Astrocyte (in vitro differentiated cells and primary cell): Measurements from ENCODE around the gene C19orf33. TPM values are rescaled to one million over a fixed set of nuclear protein-coding genes. Genes with fewer than 3 reads are reported as not detected.

Experiments used
- DNase-seq: peaks from one replicate; pipeline ENCODE4 v3.0.0-alpha.2; 2010; ENCODE audit warnings: low read depth
- FAIRE-seq: peaks from 2 replicates; lab custom pipeline; 2011; peaks lifted over from hg19 to GRCh38; lab: Jason Lieb, UNC
- H2AFZ ChIP-seq: 2 replicates; pipeline ENCODE4 v1.6.0; 2012; ENCODE audit warnings: low read depth, low read length, inconsistent platforms
- H3K27ac ChIP-seq: 2 replicates; pipeline ENCODE4 v1.5.1; 2011; ENCODE audit warnings: low read depth, low read length, inconsistent platforms
- H3K27me3 ChIP-seq: 2 replicates; pipeline ENCODE4 v1.6.0; 2011; ENCODE audit warnings: low read length, inconsistent platforms; ENCODE audit not compliant: insufficient read depth
- H3K36me3 ChIP-seq: 2 replicates; pipeline ENCODE4 v1.5.1; 2011; ENCODE audit warnings: low read length, inconsistent platforms; ENCODE audit not compliant: insufficient read depth
- H3K4me1 ChIP-seq: 2 replicates; pipeline ENCODE4 v1.5.1; 2011; ENCODE audit warnings: low read length, inconsistent platforms; ENCODE audit not compliant: insufficient read depth
- H3K4me2 ChIP-seq: 2 replicates; pipeline ENCODE4 v1.6.0; 2012; ENCODE audit warnings: low read length, inconsistent platforms
- H3K4me3 ChIP-seq: 2 replicates; pipeline ENCODE4 v1.5.1; 2011; ENCODE audit warnings: low read depth, mild to moderate bottlenecking, low read length, inconsistent platforms; ENCODE audit not compliant: insufficient read depth
- H3K79me2 ChIP-seq: 2 replicates; pipeline ENCODE4 v1.6.0; 2012; ENCODE audit warnings: mild to moderate bottlenecking, low read length, inconsistent platforms; ENCODE audit not compliant: insufficient read depth
- H3K9ac ChIP-seq: 2 replicates; pipeline ENCODE4 v1.6.0; 2012; ENCODE audit warnings: mild to moderate bottlenecking, low read length, inconsistent platforms
- H3K9me3 ChIP-seq: 2 replicates; pipeline ENCODE4 v1.5.1; 2012; ENCODE audit warnings: low read depth, mild to moderate bottlenecking, low read length, inconsistent platforms; ENCODE audit not compliant: insufficient read depth
- H4K20me1 ChIP-seq: 2 replicates; pipeline ENCODE4 v1.6.0; 2012; ENCODE audit warnings: low read length, inconsistent platforms; ENCODE audit not compliant: insufficient read depth
- H3K27ac Mint-ChIP-seq: one replicate; pipeline ENCODE4 v1.8.0; 2021; ENCODE audit warnings: mild to moderate bottlenecking, mixed read lengths; ENCODE audit not compliant: unreplicated experiment
- H3K27me3 Mint-ChIP-seq: one replicate; pipeline ENCODE4 v1.8.0; 2021; ENCODE audit warnings: low read depth, mixed read lengths; ENCODE audit not compliant: unreplicated experiment
- H3K36me3 Mint-ChIP-seq: one replicate; pipeline ENCODE4 v1.8.0; 2021; ENCODE audit warnings: low read depth, mixed read lengths; ENCODE audit not compliant: unreplicated experiment
- H3K4me1 Mint-ChIP-seq: one replicate; pipeline ENCODE4 v1.8.0; 2021; ENCODE audit warnings: low read depth, mixed read lengths; ENCODE audit not compliant: unreplicated experiment
- H3K4me3 Mint-ChIP-seq: one replicate; pipeline ENCODE4 v1.8.0; 2021; ENCODE audit warnings: mild to moderate bottlenecking, moderate library complexity, mixed read lengths; ENCODE audit not compliant: unreplicated experiment
- H3K9me3 Mint-ChIP-seq: one replicate; pipeline ENCODE4 v1.8.0; 2021; ENCODE audit warnings: mild to moderate bottlenecking, mixed read lengths; ENCODE audit not compliant: unreplicated experiment
- CTCF ChIP-seq: IDR thresholded peaks from 2 replicates; pipeline ENCODE4 v1.5.1; 2011; ENCODE audit warnings: low read depth, mild to moderate bottlenecking, inconsistent platforms, low read length, moderate library complexity; ENCODE audit not compliant: insufficient read depth
- EZH2 ChIP-seq: IDR thresholded peaks from 2 replicates; pipeline ENCODE4 v1.6.1; 2012; ENCODE audit warnings: mild to moderate bottlenecking, low read length, inconsistent platforms; ENCODE audit not compliant: insufficient read depth
- total RNA-seq: library from RNA; stranded (reverse); gene quantifications from 2 replicates; pipeline ENCODE4 v1.2.1, GENCODE V29; 2021

The C19orf33 gene
- total RNA-seq, 1 donor from 2014 or later = 5.8 TPM

DNA sequence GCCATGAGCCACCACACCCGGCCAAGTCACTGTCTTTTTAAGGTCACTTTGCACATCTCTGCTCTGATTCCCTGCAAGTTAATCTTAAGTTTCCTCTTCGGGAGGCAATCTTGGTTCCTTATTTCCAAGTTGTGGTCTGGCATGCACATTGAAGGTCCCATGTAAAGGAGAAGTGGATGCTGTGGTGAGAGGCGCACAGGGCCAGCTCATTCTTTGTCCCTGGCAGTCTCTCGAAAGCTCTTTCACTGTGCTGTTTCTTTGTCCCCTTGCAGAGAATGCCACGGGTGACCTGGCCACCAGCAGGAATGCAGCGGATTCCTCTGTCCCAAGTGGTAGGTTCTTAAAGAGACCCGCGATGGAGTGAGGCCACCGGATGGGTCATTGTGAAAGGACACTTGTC is 16.4 kb upstream of the C19orf33 start:
- TF ChIP-seq EZH2 (no peak), CTCF (no peak)
- H3K9me3 ChIP-seq = no peaks in the 10 kb centered on the region
- no peak for DNase-seq
- H3K36me3 ChIP-seq = no peaks in the 10 kb centered on the region
- H3K4me1 ChIP-seq = peaks cover 31% of the 10 kb centered on the region
- H3K79me2 ChIP-seq = no peaks in the 10 kb centered on the region
- H3K4me3 ChIP-seq = no peak overlapping the region
- H3K4me3 Mint-ChIP-seq = no peak overlapping the region
- H3K4me2 ChIP-seq = no peak overlapping the region
- no peaks in the 10 kb centered on the region for H4K20me1 ChIP-seq
- H3K27ac ChIP-seq = no peak overlapping the region
- peaks cover 8% of the 10 kb centered on the region for H3K4me1 Mint-ChIP-seq
- no peaks in the 10 kb centered on the region for H3K27me3 ChIP-seq
- FAIRE-seq = no peak
- no peaks in the 10 kb centered on the region for H3K27me3 Mint-ChIP-seq
- H2AFZ ChIP-seq = peak overlapping the region; percentile 47
- H3K9me3 Mint-ChIP-seq = no peaks in the 10 kb centered on the region
- H3K36me3 Mint-ChIP-seq = peaks cover 14% of the 10 kb centered on the region
- H3K27ac Mint-ChIP-seq = no peak overlapping the region
- no peak overlapping the region for H3K9ac ChIP-seq

GRCh38 chr19:38288123-38288855 is 15.8 kb upstream of the C19orf33 start:
- H3K9me3 Mint-ChIP-seq = no peaks in the 10 kb centered on the region
- no peak overlapping the region for H3K4me2 ChIP-seq
- H3K27me3 ChIP-seq = no peaks in the 10 kb centered on the region
- no peak overlapping the region for H3K27ac Mint-ChIP-seq
- no peaks in the 10 kb centered on the region for H3K36me3 ChIP-seq
- peaks cover 8% of the 10 kb centered on the region for H3K4me1 Mint-ChIP-seq
- peaks cover 31% of the 10 kb centered on the region for H3K4me1 ChIP-seq
- no peak overlapping the region for H3K27ac ChIP-seq
- no peaks in the 10 kb centered on the region for H3K79me2 ChIP-seq
- TF ChIP-seq CTCF = no peak
- no peak for TF ChIP-seq EZH2
- FAIRE-seq = no peak
- no peaks in the 10 kb centered on the region for H3K9me3 ChIP-seq
- H4K20me1 ChIP-seq = no peaks in the 10 kb centered on the region
- no peaks in the 10 kb centered on the region for H3K27me3 Mint-ChIP-seq
- peaks cover 18% of the 10 kb centered on the region for H3K36me3 Mint-ChIP-seq
- H3K4me3 Mint-ChIP-seq = no peak overlapping the region
- no peak overlapping the region for H3K4me3 ChIP-seq
- DNase-seq = no peak
- H3K9ac ChIP-seq = no peak overlapping the region
- no peak overlapping the region for H2AFZ ChIP-seq

DNA sequence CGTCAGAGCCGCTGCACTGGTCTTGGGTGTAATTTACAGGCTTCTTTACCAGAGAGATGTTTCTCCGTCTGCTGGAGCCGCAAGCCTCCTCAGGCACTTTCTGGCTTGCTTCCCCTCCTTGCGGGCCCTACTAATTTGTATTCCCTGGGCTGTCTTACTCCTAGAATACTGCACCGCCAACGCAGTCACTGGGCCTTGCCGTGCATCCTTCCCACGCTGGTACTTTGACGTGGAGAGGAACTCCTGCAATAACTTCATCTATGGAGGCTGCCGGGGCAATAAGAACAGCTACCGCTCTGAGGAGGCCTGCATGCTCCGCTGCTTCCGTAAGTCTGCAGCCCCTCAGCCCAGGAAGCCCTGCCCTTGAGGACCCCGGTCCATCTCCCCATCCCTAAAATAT is 14.1 kb upstream of the C19orf33 start:
- peaks cover 8% of the 10 kb centered on the region for H3K4me1 Mint-ChIP-seq
- no peak overlapping the region for H3K27ac Mint-ChIP-seq
- Histone ChIP-seq H3K27ac (peak overlapping the region; percentile 50), H3K9me3 (no peaks in the 10 kb centered on the region), H3K36me3 (no peaks in the 10 kb centered on the region), H3K79me2 (no peaks in the 10 kb centered on the region), H3K4me3 (no peak overlapping the region), H2AFZ (no peak overlapping the region), H3K4me1 (peaks cover 31% of the 10 kb centered on the region), H3K4me2 (peak overlapping the region; percentile 55), H3K27me3 (no peaks in the 10 kb centered on the region), H3K9ac (peak overlapping the region; percentile 11), H4K20me1 (no peaks in the 10 kb centered on the region)
- TF ChIP-seq CTCF = no peak
- no peak for TF ChIP-seq EZH2
- peaks cover 19% of the 10 kb centered on the region for H3K36me3 Mint-ChIP-seq
- FAIRE-seq (no peak), DNase-seq (no peak)
- H3K4me3 Mint-ChIP-seq = no peak overlapping the region
- H3K27me3 Mint-ChIP-seq = no peaks in the 10 kb centered on the region
- no peaks in the 10 kb centered on the region for H3K9me3 Mint-ChIP-seq
